Glomerular endothelial cell (primary cell): Measurements from ENCODE around the gene GDI1. TPM values are rescaled to one million over a fixed set of nuclear protein-coding genes. Genes with fewer than 3 reads are reported as not detected.

Experiments
- DNase-seq: peaks from one replicate; pipeline ENCODE4 v3.0.0-alpha.2; 2011; ENCODE audit warnings: low read depth, low spot score; ENCODE audit errors: extremely low read depth
- total RNA-seq: library from RNA; depleted of rRNA; stranded (reverse); fragments of >200 nt; gene quantifications from 2 replicates; pipeline ENCODE4 v1.2.3, GENCODE V29; 2015

GDI1 gene
- total RNA-seq, 1 donor from 2014 or later, result 115 TPM

DNA sequence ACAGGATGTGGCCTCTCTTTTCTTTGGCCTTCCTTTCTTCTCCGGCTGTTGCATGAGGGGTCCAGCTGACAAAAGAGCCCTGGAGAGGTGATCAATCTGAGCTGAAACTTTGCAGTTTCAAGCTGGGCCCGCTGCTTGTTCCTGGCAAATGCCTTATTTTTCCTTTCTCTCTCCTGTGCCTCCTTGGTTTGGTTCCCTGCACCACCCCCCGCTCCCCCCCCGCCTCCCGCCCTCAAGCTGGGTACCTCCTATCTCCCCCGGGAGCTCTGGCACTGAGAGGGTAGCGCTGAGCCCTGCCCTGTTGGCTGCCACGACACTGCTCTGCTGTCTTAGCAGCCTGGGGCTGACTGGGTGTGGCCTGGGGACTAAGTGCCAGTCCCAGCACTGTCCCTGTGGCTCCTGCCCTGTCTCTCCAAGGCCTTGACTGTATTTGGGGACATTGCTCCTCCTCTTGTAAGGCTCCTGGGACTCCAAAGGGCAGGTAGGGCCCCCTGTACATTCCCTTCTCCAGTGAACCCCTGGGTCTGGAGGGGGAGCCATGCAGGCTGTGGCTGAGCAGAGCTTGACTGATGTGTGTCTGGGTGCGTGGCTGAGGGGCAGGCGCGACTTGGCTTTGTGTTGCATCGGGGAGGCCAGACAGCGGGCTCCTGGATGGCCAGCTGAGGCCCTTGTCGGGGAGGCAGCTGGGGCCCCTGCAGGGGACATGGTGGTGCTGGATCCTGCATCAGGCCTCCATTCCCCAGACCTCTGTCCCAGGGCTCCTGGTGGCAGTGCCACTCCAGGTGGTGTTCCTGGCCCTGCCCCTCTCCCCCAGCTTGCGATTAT lies 22.2 kb downstream of the GDI1 start:
- no peak for DNase-seq

DNA sequence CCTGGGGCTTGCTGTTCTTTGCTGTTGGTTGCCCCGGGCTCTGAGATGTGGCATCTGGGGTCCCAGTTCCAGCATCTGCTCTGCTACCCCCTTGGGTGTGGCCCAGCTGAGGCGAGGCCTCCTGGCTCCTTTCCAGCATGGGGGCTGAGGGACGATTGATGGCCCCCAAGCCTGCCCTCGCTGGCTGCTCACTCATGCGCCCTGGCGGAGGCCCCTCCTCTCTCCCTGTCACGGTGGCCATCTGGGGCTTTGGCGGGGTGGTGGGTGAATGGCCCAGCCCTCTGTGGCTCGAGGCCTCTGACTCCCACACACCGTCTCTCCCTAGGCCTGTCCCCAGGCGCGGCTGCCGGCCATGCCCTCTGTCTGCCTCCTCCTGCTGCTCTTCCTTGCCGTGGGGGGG lies 22.9 kb downstream of the GDI1 start:
- no peak for DNase-seq

DNA sequence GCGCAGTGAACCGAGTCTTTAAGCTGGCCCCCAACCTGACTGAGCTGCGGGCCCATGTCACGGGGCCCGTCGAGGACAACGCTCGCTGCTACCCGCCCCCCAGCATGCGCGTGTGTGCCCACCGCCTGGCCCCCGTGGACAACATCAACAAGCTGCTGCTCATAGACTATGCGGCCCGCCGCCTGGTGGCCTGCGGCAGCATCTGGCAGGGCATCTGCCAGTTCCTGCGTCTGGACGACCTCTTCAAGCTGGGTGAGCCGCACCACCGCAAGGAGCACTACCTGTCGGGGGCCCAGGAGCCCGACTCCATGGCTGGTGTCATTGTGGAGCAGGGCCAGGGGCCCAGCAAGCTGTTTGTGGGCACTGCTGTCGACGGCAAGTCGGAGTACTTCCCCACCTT lies 23.4 kb downstream of the GDI1 start:
- DNase-seq, result no peak

- DNase-seq, result no peak
Measured at GRCh38 chrX:154462396-154462795, 25.4 kb downstream of the GDI1 start.

DNA sequence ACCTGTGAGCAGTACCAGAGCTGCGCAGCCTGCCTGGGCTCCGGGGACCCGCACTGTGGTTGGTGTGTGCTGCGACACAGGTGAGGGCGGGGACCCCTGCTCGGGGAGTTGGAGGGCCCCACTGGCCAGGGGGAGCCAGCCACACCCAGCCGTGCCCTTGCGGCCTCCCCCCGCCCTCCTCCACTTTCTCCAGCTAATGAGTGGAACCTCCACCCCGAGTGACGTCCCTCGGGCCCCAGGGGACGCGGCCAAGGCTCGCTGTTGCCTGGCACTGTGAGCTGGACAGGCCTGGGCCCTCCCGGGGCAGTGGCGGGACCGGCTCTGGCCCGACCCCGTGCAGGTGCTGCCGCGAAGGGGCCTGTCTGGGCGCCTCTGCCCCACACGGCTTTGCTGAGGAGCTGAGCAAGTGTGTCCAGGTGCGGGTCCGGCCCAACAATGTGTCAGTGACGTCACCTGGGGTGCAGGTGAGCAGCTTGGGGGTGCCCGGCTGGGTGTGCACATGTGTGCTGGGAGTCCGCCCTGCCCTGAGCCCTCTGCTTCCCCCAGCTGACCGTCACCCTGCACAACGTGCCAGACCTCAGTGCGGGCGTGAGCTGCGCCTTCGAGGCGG lies 26.8 kb downstream of the GDI1 start:
- DNase-seq, result no peak

DNA sequence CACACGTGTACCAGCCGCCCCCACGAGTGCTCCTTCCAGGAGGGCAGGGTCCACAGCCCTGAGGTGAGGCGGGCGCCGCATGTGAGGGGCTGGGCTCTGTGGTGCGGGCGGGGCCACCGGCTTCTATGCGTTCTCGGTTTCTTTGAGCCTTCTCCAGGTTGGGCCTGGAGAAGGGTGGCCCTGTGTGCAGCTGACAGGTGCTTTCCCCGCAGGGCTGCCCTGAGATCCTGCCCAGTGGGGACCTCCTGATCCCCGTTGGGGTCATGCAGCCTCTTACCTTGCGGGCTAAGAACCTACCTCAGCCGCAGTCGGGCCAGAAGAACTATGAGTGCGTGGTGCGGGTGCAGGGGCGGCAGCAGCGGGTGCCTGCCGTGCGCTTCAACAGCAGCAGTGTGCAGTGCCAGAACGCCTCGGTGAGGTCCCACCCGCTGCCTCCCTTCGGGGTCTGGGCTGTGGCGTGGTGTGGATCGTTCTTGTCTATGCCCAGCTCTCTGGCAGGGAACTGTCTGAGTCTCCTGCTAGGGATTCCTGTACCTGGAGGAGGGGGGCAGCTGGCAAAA lies 27.9 kb downstream of the GDI1 start:
- DNase-seq, result no peak

- DNase-seq, result no peak
Measured at GRCh38 chrX:154465601-154466000, 28.6 kb downstream of the GDI1 start.

DNA sequence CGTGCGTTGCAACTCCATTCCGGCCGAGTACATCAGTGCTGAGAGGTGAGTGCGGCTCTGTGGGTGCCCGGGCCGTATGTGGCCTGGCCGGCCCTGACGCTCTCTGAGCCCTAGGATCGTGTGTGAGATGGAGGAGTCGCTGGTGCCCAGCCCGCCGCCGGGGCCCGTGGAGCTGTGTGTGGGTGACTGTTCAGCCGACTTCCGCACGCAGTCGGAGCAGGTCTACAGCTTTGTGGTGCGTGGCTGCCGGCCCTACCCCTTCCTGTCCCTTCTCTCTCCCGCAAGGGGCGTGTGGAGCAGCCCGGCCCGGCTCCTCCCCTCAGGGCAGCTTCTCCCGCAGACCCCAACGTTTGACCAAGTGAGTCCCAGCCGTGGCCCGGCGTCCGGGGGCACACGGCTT lies 29.1 kb downstream of the GDI1 start:
- no peak for DNase-seq

GRCh38 chrX:154466907-154467306 lies 30.0 kb downstream of the GDI1 start:
- DNase-seq, result no peak

GRCh38 chrX:154467556-154467955 lies 30.6 kb downstream of the GDI1 start:
- DNase-seq, result no peak

DNA sequence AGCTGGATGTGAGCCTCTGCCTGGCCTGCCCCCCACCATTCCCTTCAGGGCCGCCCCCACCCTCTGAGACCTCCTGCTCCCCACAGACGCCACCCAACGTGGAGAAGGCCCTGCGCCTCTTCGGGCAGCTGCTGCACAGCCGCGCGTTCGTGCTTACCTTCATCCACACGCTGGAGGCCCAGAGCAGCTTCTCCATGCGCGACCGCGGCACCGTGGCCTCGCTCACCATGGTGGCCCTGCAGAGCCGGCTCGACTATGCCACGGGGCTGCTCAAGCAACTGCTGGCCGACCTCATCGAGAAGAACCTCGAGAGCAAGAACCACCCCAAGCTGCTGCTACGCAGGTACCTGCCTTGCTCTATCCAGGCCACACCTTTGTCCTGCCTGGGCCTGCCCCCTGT lies 31.3 kb downstream of the GDI1 start:
- no peak for DNase-seq

DNA sequence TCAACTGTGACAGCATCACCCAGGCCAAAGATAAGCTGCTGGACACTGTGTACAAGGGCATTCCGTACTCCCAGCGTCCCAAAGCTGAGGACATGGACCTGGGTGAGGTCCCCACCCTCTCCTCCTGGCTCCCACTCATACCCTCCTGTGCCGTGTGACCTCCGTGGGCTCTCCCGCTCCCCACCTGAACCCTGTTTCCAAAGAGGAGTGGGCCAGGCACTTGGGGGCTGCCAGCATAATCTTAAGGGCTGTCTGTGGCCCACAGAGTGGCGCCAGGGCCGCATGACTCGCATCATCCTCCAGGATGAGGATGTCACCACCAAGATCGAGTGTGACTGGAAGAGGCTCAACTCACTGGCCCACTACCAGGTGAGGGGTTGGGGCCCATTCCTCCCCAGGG lies 32.2 kb downstream of the GDI1 start:
- no peak for DNase-seq

DNA sequence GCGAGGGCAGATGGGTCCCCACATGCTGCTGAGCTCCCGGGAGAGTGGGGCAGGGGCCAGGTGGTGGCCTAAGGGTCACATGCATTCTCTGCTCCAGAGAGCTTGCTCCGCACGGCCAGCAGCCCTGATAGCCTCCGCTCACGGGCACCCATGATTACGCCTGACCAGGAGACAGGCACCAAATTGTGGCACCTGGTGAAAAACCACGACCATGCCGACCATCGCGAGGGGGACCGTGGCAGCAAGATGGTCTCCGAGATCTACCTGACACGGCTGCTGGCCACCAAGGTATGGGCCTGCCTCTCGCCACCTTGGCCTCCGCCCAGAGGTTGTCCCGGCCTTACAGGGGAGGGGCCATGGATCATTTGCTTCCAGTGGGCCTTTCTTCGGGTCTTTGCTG lies 32.9 kb downstream of the GDI1 start:
- DNase-seq, result no peak

- DNase-seq, result no peak
Measured at GRCh38 chrX:154470434-154470833, 33.5 kb downstream of the GDI1 start.

DNA sequence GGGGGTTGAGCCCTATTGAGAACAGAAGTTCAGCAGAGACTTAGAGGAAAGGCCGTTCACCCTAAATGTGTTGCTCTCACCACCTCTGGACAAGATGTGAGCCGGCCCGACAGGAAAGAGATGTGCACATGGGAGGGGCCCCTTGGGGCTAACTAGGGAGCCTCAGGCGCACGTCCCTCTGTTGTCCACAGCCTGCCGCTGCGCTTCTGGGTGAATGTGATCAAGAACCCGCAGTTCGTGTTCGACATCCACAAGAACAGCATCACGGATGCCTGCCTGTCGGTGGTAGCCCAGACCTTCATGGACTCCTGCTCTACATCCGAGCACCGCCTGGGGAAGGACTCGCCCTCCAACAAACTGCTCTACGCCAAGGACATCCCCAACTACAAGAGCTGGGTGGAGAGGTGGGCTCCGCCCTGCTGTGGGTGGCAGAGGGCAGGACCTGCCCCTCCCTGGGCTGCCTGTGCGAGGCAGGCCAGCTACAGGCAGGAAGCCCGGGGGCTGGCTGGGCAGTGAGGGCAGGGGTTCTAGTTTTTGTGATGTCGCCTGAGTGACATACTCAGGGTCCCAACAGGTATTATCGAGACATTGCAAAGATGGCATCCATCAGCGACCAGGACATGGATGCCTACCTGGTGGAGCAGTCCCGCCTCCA lies 34.1 kb downstream of the GDI1 start:
- no peak for DNase-seq

DNA sequence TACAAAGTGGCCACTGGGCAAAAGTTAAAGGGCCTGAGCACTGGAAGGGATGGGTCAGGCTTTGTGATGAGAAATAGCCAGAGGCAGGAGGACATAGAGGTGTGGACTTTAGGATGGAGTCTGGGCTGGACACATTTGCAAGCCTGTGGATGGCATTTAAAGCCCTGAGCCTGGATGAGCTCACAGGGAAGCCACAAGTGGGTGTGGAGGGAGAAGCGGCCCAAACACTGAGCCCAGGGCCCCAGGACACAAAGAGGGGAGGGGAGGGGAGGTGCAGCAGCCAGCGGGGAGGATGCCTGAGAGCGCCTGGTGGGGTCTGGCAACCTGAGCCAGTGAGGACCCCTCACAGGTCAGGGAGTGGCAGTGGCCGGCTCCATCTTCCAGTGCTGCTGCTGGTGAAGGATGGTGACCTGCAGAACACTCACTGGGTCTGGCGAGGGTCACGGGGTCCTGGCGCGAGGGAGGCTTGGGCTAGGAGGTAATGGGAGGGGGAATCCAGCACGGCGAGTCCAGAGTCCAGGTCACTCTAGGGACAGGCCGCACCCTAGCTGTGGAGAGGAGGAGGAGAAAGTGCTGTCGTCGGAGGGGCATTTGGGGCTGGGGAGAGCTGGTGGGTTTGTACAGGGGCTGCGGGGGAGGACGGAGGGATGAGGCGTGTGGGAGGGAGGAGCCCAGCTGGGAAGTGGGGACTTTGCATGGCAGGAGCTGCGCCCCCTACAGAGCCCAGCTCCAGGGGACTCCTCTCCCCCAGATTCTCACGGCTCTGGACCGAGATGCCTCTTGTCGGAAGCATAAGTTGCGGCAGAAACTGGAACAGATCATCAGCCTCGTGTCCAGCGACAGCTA lies 35.1 kb downstream of the GDI1 start:
- DNase-seq, result no peak

- DNase-seq, result no peak
Measured at GRCh38 chrX:154472685-154473632, 36.0 kb downstream of the GDI1 start.

DNA sequence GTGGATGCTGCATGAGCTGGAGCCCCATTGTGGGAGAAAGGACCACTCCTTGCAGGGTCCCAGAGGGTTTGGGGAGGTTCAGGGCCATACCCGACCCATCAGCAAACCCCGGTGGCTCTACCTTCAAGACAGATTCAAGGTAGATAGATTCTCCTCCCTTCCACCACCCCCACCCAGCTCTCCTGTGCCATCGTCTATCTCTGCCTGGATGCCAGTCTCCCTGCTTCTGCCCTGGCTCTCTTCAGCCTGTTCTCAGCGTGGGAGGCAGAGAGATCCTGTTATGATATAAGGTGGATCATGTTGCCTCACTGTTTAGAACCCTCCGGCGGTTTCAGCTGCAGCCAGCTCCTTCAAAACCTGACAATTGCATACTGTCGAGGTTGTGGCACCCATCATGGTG lies 36.7 kb downstream of the GDI1 start:
- DNase-seq, result no peak

- DNase-seq, result no peak
Measured at GRCh38 chrX:154476821-154477220, 39.9 kb downstream of the GDI1 start.
